ENCODE data around the gene TESMIN. TPM values are rescaled to one million over a fixed set of nuclear protein-coding genes. Genes with fewer than 3 reads are reported as not detected.

TESMIN gene
- total and polyA plus RNA-seq, 2 experiments from 2014 or later, result 1.1 TPM; not detected in 1

GRCh38 chr11:68689737-68690625, 61.3 kb downstream of the TESMIN start:
- Histone ChIP-seq H3K9ac (no peak overlapping the region), H3K4me1 (ENCODE audit: insufficient read depth) (no peaks in the 10 kb centered on the region), H3K9me3 (ENCODE audit: low read depth) (no peaks in the 10 kb centered on the region), H3F3A (ENCODE audit: insufficient read depth) (no peaks in the 10 kb centered on the region), H4K20me1 (ENCODE audit: insufficient read depth) (no peaks in the 10 kb centered on the region), H3K27me3 (replicated peaks; ENCODE audit: insufficient read depth) (peaks cover 12% of the 10 kb centered on the region), H3K4me2 (ENCODE audit: unreplicated experiment) (no peak overlapping the region), H3K79me2 (ENCODE audit: insufficient read depth) (no peaks in the 10 kb centered on the region), H3K36me3 (ENCODE audit: low read depth) (no peaks in the 10 kb centered on the region), H2AFZ (no peak overlapping the region), H3K4me3 (no peak overlapping the region), H3K27ac (no peak overlapping the region), H3K9me2 (ENCODE audit: insufficient read depth) (no peaks in the 10 kb centered on the region)
- in situ Hi-C loops (cut with MboI), result no loop called here
- WGBS, 2 experiments (ENCODE audit: low coverage in 1 of 2, low lambda C conversion rate in 2 of 2, missing lambda C conversion rate in 2 of 2), result 50 to 65% methylated on average over 13 to 14 of the region's 14 CpGs
- no peak for DNase-seq
- TF ChIP-seq EZH2phosphoT487 (IDR thresholded peaks at IDR 0.05; ENCODE audit: insufficient read depth, low read depth), result no peak
- TF ChIP-seq EZH2 (IDR thresholded peaks at IDR 0.05; ENCODE audit: insufficient read depth, poor library complexity, severe bottlenecking), result no peak

GRCh38 chr11:68688881-68689280, 62.4 kb downstream of the TESMIN start:
- H3K4me2 ChIP-seq (ENCODE audit: unreplicated experiment), result no peak overlapping the region
- no peak for DNase-seq
- no peaks in the 10 kb centered on the region for H3K9me3 ChIP-seq (ENCODE audit: low read depth)
- H3K4me1 ChIP-seq (ENCODE audit: insufficient read depth), result no peaks in the 10 kb centered on the region
- peaks cover 2% of the 10 kb centered on the region; the same call in 1 of the 2 replicates for H3K27me3 ChIP-seq (replicated peaks; ENCODE audit: insufficient read depth)
- H3K36me3 ChIP-seq (ENCODE audit: low read depth), result no peaks in the 10 kb centered on the region
- in situ Hi-C loops (cut with MboI), result no loop called here
- no peaks in the 10 kb centered on the region for H3K79me2 ChIP-seq (ENCODE audit: insufficient read depth)
- no peaks in the 10 kb centered on the region for H4K20me1 ChIP-seq (ENCODE audit: insufficient read depth)
- H2AFZ ChIP-seq, result no peak overlapping the region
- H3K27ac ChIP-seq, result no peak overlapping the region
- 95 to 97% methylated on average over 12 of the region's 12 CpGs for WGBS, 2 experiments (ENCODE audit: low coverage in 1 of 2, low lambda C conversion rate in 2 of 2, missing lambda C conversion rate in 2 of 2)
- no peaks in the 10 kb centered on the region for H3K9me2 ChIP-seq (ENCODE audit: insufficient read depth)
- no peaks in the 10 kb centered on the region for H3F3A ChIP-seq (ENCODE audit: insufficient read depth)
- H3K9ac ChIP-seq, result no peak overlapping the region
- TF ChIP-seq EZH2 (IDR thresholded peaks at IDR 0.05; ENCODE audit: insufficient read depth, poor library complexity, severe bottlenecking) (no peak), EZH2phosphoT487 (IDR thresholded peaks at IDR 0.05; ENCODE audit: insufficient read depth, low read depth) (no peak)
- H3K4me3 ChIP-seq, result no peak overlapping the region

- no peak overlapping the region for H3K27ac ChIP-seq
- H3K4me1 ChIP-seq (ENCODE audit: insufficient read depth), result peaks cover 4% of the 10 kb centered on the region
- H3K9me3 ChIP-seq (ENCODE audit: low read depth), result no peaks in the 10 kb centered on the region
- no peaks in the 10 kb centered on the region for H3K9me2 ChIP-seq (ENCODE audit: insufficient read depth)
- in situ Hi-C loops (cut with MboI), result no loop called here
- H4K20me1 ChIP-seq (ENCODE audit: insufficient read depth), result no peaks in the 10 kb centered on the region
- TF ChIP-seq EZH2 (IDR thresholded peaks at IDR 0.05; ENCODE audit: insufficient read depth, poor library complexity, severe bottlenecking) (no peak), EZH2phosphoT487 (IDR thresholded peaks at IDR 0.05; ENCODE audit: insufficient read depth, low read depth) (no peak)
- H3K9ac ChIP-seq, result no peak overlapping the region
- DNase-seq, result no peak
- no peak overlapping the region for H3K4me2 ChIP-seq (ENCODE audit: unreplicated experiment)
- H2AFZ ChIP-seq, result no peak overlapping the region
- H3F3A ChIP-seq (ENCODE audit: insufficient read depth), result 0 out of 2 replicates have a peak, but pooled peaks cover 3% of the 10 kb centered on the region
- H3K36me3 ChIP-seq (ENCODE audit: low read depth), result no peaks in the 10 kb centered on the region
- no peak overlapping the region for H3K4me3 ChIP-seq
- H3K79me2 ChIP-seq (ENCODE audit: insufficient read depth), result no peaks in the 10 kb centered on the region
- no peaks in the 10 kb centered on the region for H3K27me3 ChIP-seq (replicated peaks; ENCODE audit: insufficient read depth)
- 67% methylated on average over 14 of the region's 14 CpGs for WGBS, 2 experiments (ENCODE audit: low coverage in 1 of 2, low lambda C conversion rate in 2 of 2, missing lambda C conversion rate in 2 of 2)
Observed at GRCh38 chr11:68687986-68688385, 63.3 kb downstream of the TESMIN start.

GRCh38 chr11:68687311-68687710, 64.0 kb downstream of the TESMIN start:
- Histone ChIP-seq H3K27me3 (replicated peaks; ENCODE audit: insufficient read depth) (no peaks in the 10 kb centered on the region), H2AFZ (no peak overlapping the region), H3K27ac (no peak overlapping the region), H3K9me3 (ENCODE audit: low read depth) (no peaks in the 10 kb centered on the region), H3K4me1 (ENCODE audit: insufficient read depth) (peaks cover 11% of the 10 kb centered on the region), H3K4me3 (no peak overlapping the region), H4K20me1 (ENCODE audit: insufficient read depth) (no peaks in the 10 kb centered on the region), H3F3A (ENCODE audit: insufficient read depth) (peaks cover 10% of the 10 kb centered on the region; the same call in 1 of the 2 replicates), H3K9me2 (ENCODE audit: insufficient read depth) (no peaks in the 10 kb centered on the region), H3K36me3 (ENCODE audit: low read depth) (no peaks in the 10 kb centered on the region), H3K9ac (no peak overlapping the region), H3K79me2 (ENCODE audit: insufficient read depth) (no peaks in the 10 kb centered on the region), H3K4me2 (ENCODE audit: unreplicated experiment) (no peak overlapping the region)
- in situ Hi-C loops (cut with MboI), result no loop called here
- no peak for DNase-seq
- TF ChIP-seq EZH2 (IDR thresholded peaks at IDR 0.05; ENCODE audit: insufficient read depth, poor library complexity, severe bottlenecking) (no peak), EZH2phosphoT487 (IDR thresholded peaks at IDR 0.05; ENCODE audit: insufficient read depth, low read depth) (no peak)
- WGBS, 2 experiments (ENCODE audit: low coverage in 1 of 2, low lambda C conversion rate in 2 of 2, missing lambda C conversion rate in 2 of 2), result 58 to 60% methylated on average over 9 of the region's 9 CpGs

Data from GM23248 (cell line).